Suppressor macrophage (primary cell): ENCODE results near the gene OLIG2.
A peak's percentile ranks its signal among the peaks of the same experiment; 100 is the strongest.

Source experiments
- DNase-seq, 4 experiments: peaks; one replicate each; pipeline ENCODE4 v3.0.0-alpha.2; 2020 to 2022

Gene OLIG2

GRCh38 chr21:33033094-33033951, 7.6 kb downstream of the OLIG2 start:
- no peak for DNase-seq

GRCh38 chr21:33033961-33034413, 8.3 kb downstream of the OLIG2 start:
- DNase-seq = no peak

- DNase-seq = no peak
Measured at GRCh38 chr21:33035147-33035546, 9.4 kb downstream of the OLIG2 start.

- peak; percentile 65 to 86 (median 82) for DNase-seq
Measured at GRCh38 chr21:33036430-33037162, 10.9 kb downstream of the OLIG2 start.

GRCh38 chr21:33037501-33037900, 11.8 kb downstream of the OLIG2 start:
- peak in 1 of 4 experiments; percentile 33 for DNase-seq

- no peak for DNase-seq
Measured at GRCh38 chr21:33039536-33039935, 13.8 kb downstream of the OLIG2 start.

- DNase-seq = no peak
Measured at GRCh38 chr21:33040215-33040614, 14.5 kb downstream of the OLIG2 start.

- peak in 3 of 4 experiments; percentile 57 to 60 (median 58) for DNase-seq
Measured at GRCh38 chr21:33041981-33042380, 16.2 kb downstream of the OLIG2 start.

- DNase-seq = no peak
Measured at GRCh38 chr21:33042812-33043211, 17.1 kb downstream of the OLIG2 start.

- DNase-seq = no peak
Measured at GRCh38 chr21:33046455-33046854, 20.7 kb downstream of the OLIG2 start.

- no peak for DNase-seq
Measured at GRCh38 chr21:33047231-33047630, 21.5 kb downstream of the OLIG2 start.

GRCh38 chr21:33051925-33052324, 26.2 kb downstream of the OLIG2 start:
- DNase-seq = no peak

- DNase-seq = peak in 3 of 4 experiments; percentile 20 to 53 (median 45)
Measured at GRCh38 chr21:33053951-33054350, 28.2 kb downstream of the OLIG2 start.

GRCh38 chr21:33055991-33056390, 30.3 kb downstream of the OLIG2 start:
- peak; percentile 26 to 63 (median 54) for DNase-seq

GRCh38 chr21:33057385-33057940, 31.7 kb downstream of the OLIG2 start:
- DNase-seq = no peak

- no peak for DNase-seq
Measured at GRCh38 chr21:33058527-33058926, 32.8 kb downstream of the OLIG2 start.

GRCh38 chr21:33058957-33059356, 33.2 kb downstream of the OLIG2 start:
- DNase-seq = peak; percentile 10 to 56 (median 44)

- DNase-seq = peak; percentile 67 to 91 (median 83)
Measured at GRCh38 chr21:33059380-33059841, 33.7 kb downstream of the OLIG2 start.

GRCh38 chr21:33061233-33061632, 35.5 kb downstream of the OLIG2 start:
- no peak for DNase-seq

- DNase-seq = no peak
Measured at GRCh38 chr21:33063375-33063883, 37.7 kb downstream of the OLIG2 start.

GRCh38 chr21:33063907-33064622, 38.3 kb downstream of the OLIG2 start:
- DNase-seq = no peak
